GM12878 (cell line): Measurements from ENCODE around the gene ZNF410. TPM values are rescaled to one million over a fixed set of nuclear protein-coding genes. Genes with fewer than 3 reads are reported as not detected.

Experiments used
- ATAC-seq: fragments of 200-7000 bp; cut with Tn5 transposase; 3 replicates; pipeline ENCODE4 v1.9.1; 2020; ENCODE audit warnings: mild to moderate bottlenecking, moderate library complexity
- BruUV-seq: library from RNA; stranded (reverse); fragments of 400-500 nt; replicated peaks from 2 replicates; lab custom pipeline; 2021; lab: Mats Ljungman, UMichigan
- CTCF ChIA-PET: fragments of 300-600 bp; sonication (Branson Sonifier 250); formaldehyde crosslinking; extraction: SDS; loops from one replicate; lab custom pipeline; 2021; ENCODE audit warnings: inconsistent platforms; lab: Yijun Ruan, JAX
- POLR2A ChIA-PET: fragments of 350-600 bp; formaldehyde crosslinking; extraction: SDS; loops from one replicate; lab custom pipeline; 2021; ENCODE audit warnings: inconsistent platforms; lab: Charles Lee
- RAD21 ChIA-PET: fragments of 300-600 bp; sonication (Branson Sonifier 250); formaldehyde crosslinking; loops from one replicate; lab custom pipeline; 2023; ENCODE audit warnings: antibody characterized with exemption; ENCODE audit not compliant: unreplicated experiment; lab: Charles Lee
- SMC1A ChIA-PET: fragments of 300-600 bp; sonication (Branson Sonifier 250); formaldehyde crosslinking; loops from one replicate; lab custom pipeline; 2023; ENCODE audit not compliant: unreplicated experiment, uncharacterized antibody; lab: Charles Lee
- DNase-seq: peaks from one replicate; pipeline ENCODE4 v3.0.0-alpha.2; 2011; ENCODE audit warnings: low read depth, low spot score
- FAIRE-seq: peaks from 3 replicates; lab custom pipeline; 2011; peaks lifted over from hg19 to GRCh38; lab: Jason Lieb, UNC
- H2AFZ ChIP-seq: 2 replicates; pipeline ENCODE4 v1.6.0; 2011; ENCODE audit warnings: low read depth, low read length, control low read depth; ENCODE audit not compliant: control insufficient read depth
- H3K27ac ChIP-seq: 2 replicates; pipeline ENCODE4 v1.5.1; 2011; ENCODE audit warnings: control low read depth; ENCODE audit not compliant: control insufficient read depth, insufficient read depth
- H3K27me3 ChIP-seq, 2 experiments: replicated peaks in 1 of 2; 2 replicates each; pipeline versions ENCODE4 v1.6.0 to v1.6.1; 2011; ENCODE audit warnings: low read length in 1 of 2; ENCODE audit not compliant: control insufficient read depth in 2 of 2, insufficient read depth in 2 of 2
- H3K36me3 ChIP-seq, 2 experiments: 2 replicates each; pipeline ENCODE4 v1.5.1; 2011; ENCODE audit warnings: low read length in 1 of 2; ENCODE audit not compliant: control insufficient read depth in 2 of 2, insufficient read depth in 2 of 2
- H3K4me1 ChIP-seq: 2 replicates; pipeline ENCODE4 v1.6.1; 2011; ENCODE audit warnings: mild to moderate bottlenecking, low read length, moderate library complexity, mixed read lengths; ENCODE audit not compliant: control insufficient read depth, insufficient read depth
- H3K4me2 ChIP-seq: 2 replicates; pipeline ENCODE4 v1.6.0; 2011; ENCODE audit warnings: control low read depth; ENCODE audit not compliant: control insufficient read depth, insufficient read depth
- H3K4me3 ChIP-seq: fragments of 200-600 bp; sonication (generic); 2 replicates; pipeline ENCODE4 v1.5.1; 2016
- H3K79me2 ChIP-seq: 2 replicates; pipeline ENCODE4 v1.6.0; 2011; ENCODE audit warnings: low read length; ENCODE audit not compliant: control insufficient read depth, insufficient read depth
- H3K9ac ChIP-seq: 2 replicates; pipeline ENCODE4 v1.8.0; 2011; ENCODE audit warnings: low read length, control low read depth, mixed read lengths; ENCODE audit not compliant: control insufficient read depth, insufficient read depth
- H3K9me3 ChIP-seq: replicated peaks from 3 replicates; pipeline ENCODE4 v1.5.1; 2011; ENCODE audit warnings: mild to moderate bottlenecking, low read length; ENCODE audit not compliant: control insufficient read depth, insufficient read depth
- H4K20me1 ChIP-seq: 2 replicates; pipeline ENCODE4 v1.6.0; 2011; ENCODE audit not compliant: control insufficient read depth, insufficient read depth
- BHLHE40 ChIP-seq, 2 experiments: fragments of 450-650 bp in 1 of 2; IDR thresholded peaks; 2 replicates each; pipeline ENCODE4 v1.6.1; 2011 to 2017; ENCODE audit warnings: low read depth in 2 of 2, borderline replicate concordance in 1 of 2, improper control_type of control experiment in 1 of 2, low read length in 1 of 2, mild to moderate bottlenecking in 1 of 2
- BRCA1 ChIP-seq: IDR thresholded peaks from 2 replicates; pipeline ENCODE4 v1.6.1; 2011; ENCODE audit warnings: low read depth, low read length, improper control_type of control experiment
- CHD1 ChIP-seq: IDR thresholded peaks from 2 replicates; pipeline ENCODE4 v1.6.1; 2012; ENCODE audit warnings: low read depth, low read length, improper control_type of control experiment
- CHD2 ChIP-seq: IDR thresholded peaks from 2 replicates; pipeline ENCODE4 v1.6.1; 2011; ENCODE audit warnings: low read depth, low read length, improper control_type of control experiment, borderline replicate concordance
- MTA2 ChIP-seq: fragments of 450-650 bp; IDR thresholded peaks from 2 replicates; pipeline ENCODE4 v1.6.1; 2016; ENCODE audit warnings: low read depth, mild to moderate bottlenecking, moderate library complexity
- MYB ChIP-seq: fragments of 150-350 bp; IDR thresholded peaks from 2 replicates; pipeline ENCODE4 v1.6.1; 2014; ENCODE audit warnings: mild to moderate bottlenecking, low read depth, low read length, borderline replicate concordance
- NFYB ChIP-seq: IDR thresholded peaks from 2 replicates; pipeline ENCODE4 v1.6.1; 2011; ENCODE audit warnings: low read depth, mild to moderate bottlenecking, low read length, improper control_type of control experiment, moderate library complexity; ENCODE audit not compliant: insufficient read depth
- NRF1 ChIP-seq: conservative IDR thresholded peaks from 2 replicates; pipeline ENCODE4 v1.6.1; 2011; ENCODE audit warnings: mild to moderate bottlenecking, low read depth, low read length, improper control_type of control experiment
- RAD51 ChIP-seq: fragments of 450-650 bp; IDR thresholded peaks from 2 replicates; pipeline ENCODE4 v1.6.1; 2016; ENCODE audit warnings: moderate library complexity, mild to moderate bottlenecking, inconsistent platforms
- RB1 ChIP-seq: fragments of 450-650 bp; formaldehyde crosslinking; IDR thresholded peaks from 2 replicates; pipeline ENCODE4 v1.6.1; 2017; ENCODE audit warnings: mild to moderate bottlenecking, borderline replicate concordance
- STAT1 ChIP-seq: fragments of 450-650 bp; conservative IDR thresholded peaks from 2 replicates; pipeline ENCODE4 v1.6.1; 2014; ENCODE audit warnings: antibody characterized with exemption, mild to moderate bottlenecking
- ZBED1 ChIP-seq: IDR thresholded peaks from 2 replicates; pipeline ENCODE4 v1.6.1; 2016; ENCODE audit warnings: borderline replicate concordance
- ZNF24 ChIP-seq: fragments of 450-650 bp; IDR thresholded peaks from 2 replicates; pipeline ENCODE4 v1.6.1; 2017; ENCODE audit warnings: antibody characterized with exemption, mild to moderate bottlenecking
- ZNF384 ChIP-seq: IDR thresholded peaks from 2 replicates; pipeline ENCODE4 v1.6.1; 2012; ENCODE audit warnings: low read depth, mild to moderate bottlenecking, low read length, improper control_type of control experiment, borderline replicate concordance
- WGBS: methylation state at CpG from one replicate; pipeline ENCODE4 v1.1.6; 2016; ENCODE audit warnings: low lambda C conversion rate; ENCODE audit not compliant: insufficient replicate concordance, insufficient coverage; ENCODE audit errors: missing lambda C conversion rate; 5-methylcytosine and 5-hydroxymethylcytosine counted together
- in situ Hi-C: fragments of 300-500 bp; cut with MboI; formaldehyde crosslinking; loops from 9 replicates; pipeline ENCODE4 v1.14.3; 2018; ENCODE audit warnings: mixed read lengths
- intact Hi-C: fragments of 100-400 bp; cut with micrococcal nuclease; formaldehyde crosslinking; loops from one replicate; pipeline ENCODE4 v1.14.2; 2022; ENCODE audit not compliant: unreplicated experiment
- polyA plus RNA-seq, 11 experiments: library from polyadenylated mRNA; depleted of rRNA in 4 of 11; unstranded in 6 of 11; stranded (reverse) in 5 of 11; fragments of >200 nt; fragmentation: Nextera tagmentation in 4 of 11; fragmentation: Illumina TruSeq in 1 of 11; extraction: Ambion mirVana in 4 of 11; extraction: Trizol in 1 of 11; gene quantifications; 1 replicate in 1 of 11; 2 replicates in 10 of 11; pipeline versions ENCODE4 v1.2.1 to v1.2.3, GENCODE V29; 2011 to 2016; ENCODE audit warnings: inconsistent platforms in 2 of 11, missing spikeins in 2 of 11, low read depth in 1 of 11
- total RNA-seq, 4 experiments: library from RNA; depleted of rRNA in 3 of 4; stranded (reverse); fragments of >200 nt in 3 of 4; fragmentation: Illumina TruSeq in 1 of 4; extraction: Trizol in 1 of 4; gene quantifications; 2 replicates each; pipeline versions ENCODE4 v1.2.1 to v1.2.3, GENCODE V29; 2013 to 2021
- TF ChIP-seq, protein P1 (sequence below): IDR thresholded peaks from 2 replicates; pipeline ENCODE4 v1.6.1; 2012; ENCODE audit warnings: low read depth, low read length, improper control_type of control experiment
- TF ChIP-seq, protein P2 (sequence below): fragments of 150-350 bp; IDR thresholded peaks from 2 replicates; pipeline ENCODE4 v1.6.1; 2016; ENCODE audit warnings: low read depth, low read length

Gene ZNF410
- total and polyA plus RNA-seq, 10 of the 15 experiments (the other 5 are each of a cell fraction or from before 2014, with no cell fraction given) = 31.2 to 56.6 (median 47.7) TPM

DNA sequence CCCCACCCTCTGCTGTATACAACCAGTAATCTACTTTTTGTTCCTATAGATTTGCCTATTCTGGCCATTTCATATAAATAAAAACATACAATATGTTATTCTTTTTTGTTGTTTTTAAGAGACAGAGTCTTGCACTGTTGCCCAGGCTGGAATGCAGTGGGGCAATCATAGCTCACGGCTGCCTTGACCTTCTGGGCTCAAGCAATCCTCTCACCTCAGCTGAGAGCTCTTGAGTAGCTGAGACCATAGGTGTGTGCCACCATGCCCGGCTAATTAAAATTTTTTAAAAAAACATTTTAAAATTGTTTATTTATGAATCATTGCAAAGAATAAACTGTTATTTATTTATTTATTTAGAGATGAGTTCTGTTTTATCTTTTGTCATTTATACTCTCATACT, 23.4 kb upstream of the ZNF410 start:
- no peak for FAIRE-seq
- no peak overlapping the region for H3K4me3 ChIP-seq
- no TSS peak for BruUV-seq
- ChIA-PET SMC1A (no interaction called here), POLR2A (interaction anchor here (0.5 kb wide), 1 partner anchor 43 kb away, joined by 7 read pairs; no protein-coding TSS in a partner anchor), RAD21 (no interaction called here), CTCF (no interaction called here)
- H3K79me2 ChIP-seq = no peaks in the 10 kb centered on the region
- ATAC-seq = no peak
- H3K9me3 ChIP-seq = no peaks in the 10 kb centered on the region
- H3K27me3 ChIP-seq = no peaks in the 10 kb centered on the region
- TF ChIP-seq, protein P1, sequence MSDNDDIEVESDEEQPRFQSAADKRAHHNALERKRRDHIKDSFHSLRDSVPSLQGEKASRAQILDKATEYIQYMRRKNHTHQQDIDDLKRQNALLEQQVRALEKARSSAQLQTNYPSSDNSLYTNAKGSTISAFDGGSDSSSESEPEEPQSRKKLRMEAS = no peak
- no peak for TF ChIP-seq MYB
- TF ChIP-seq ZNF24 = no peak
- no peak for TF ChIP-seq NFYB
- no peak for TF ChIP-seq CHD1
- no peak for TF ChIP-seq NRF1
- no peak for TF ChIP-seq ZBED1
- TF ChIP-seq RB1 = no peak
- no peak for TF ChIP-seq CHD2
- TF ChIP-seq BHLHE40 (IDR thresholded peaks at IDR 0.05; ENCODE audit: borderline replicate concordance in 1 of 2, low read depth in 2 of 2, low read length in 1 of 2) = no peak
- TF ChIP-seq, protein P2, sequence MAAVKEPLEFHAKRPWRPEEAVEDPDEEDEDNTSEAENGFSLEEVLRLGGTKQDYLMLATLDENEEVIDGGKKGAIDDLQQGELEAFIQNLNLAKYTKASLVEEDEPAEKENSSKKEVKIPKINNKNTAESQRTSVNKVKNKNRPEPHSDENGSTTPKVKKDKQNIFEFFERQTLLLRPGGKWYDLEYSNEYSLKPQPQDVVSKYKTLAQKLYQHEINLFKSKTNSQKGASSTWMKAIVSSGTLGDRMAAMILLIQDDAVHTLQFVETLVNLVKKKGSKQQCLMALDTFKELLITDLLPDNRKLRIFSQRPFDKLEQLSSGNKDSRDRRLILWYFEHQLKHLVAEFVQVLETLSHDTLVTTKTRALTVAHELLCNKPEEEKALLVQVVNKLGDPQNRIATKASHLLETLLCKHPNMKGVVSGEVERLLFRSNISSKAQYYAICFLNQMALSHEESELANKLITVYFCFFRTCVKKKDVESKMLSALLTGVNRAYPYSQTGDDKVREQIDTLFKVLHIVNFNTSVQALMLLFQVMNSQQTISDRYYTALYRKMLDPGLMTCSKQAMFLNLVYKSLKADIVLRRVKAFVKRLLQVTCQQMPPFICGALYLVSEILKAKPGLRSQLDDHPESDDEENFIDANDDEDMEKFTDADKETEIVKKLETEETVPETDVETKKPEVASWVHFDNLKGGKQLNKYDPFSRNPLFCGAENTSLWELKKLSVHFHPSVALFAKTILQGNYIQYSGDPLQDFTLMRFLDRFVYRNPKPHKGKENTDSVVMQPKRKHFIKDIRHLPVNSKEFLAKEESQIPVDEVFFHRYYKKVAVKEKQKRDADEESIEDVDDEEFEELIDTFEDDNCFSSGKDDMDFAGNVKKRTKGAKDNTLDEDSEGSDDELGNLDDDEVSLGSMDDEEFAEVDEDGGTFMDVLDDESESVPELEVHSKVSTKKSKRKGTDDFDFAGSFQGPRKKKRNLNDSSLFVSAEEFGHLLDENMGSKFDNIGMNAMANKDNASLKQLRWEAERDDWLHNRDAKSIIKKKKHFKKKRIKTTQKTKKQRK = no peak
- TF ChIP-seq RAD51 = no peak
- no peak for TF ChIP-seq MTA2
- no peak for TF ChIP-seq BRCA1
- TF ChIP-seq ZNF384 = no peak
- no peak for TF ChIP-seq STAT1
- H3K36me3 ChIP-seq = no peaks in the 10 kb centered on the region
- H3K4me2 ChIP-seq = no peak overlapping the region
- H4K20me1 ChIP-seq = no peaks in the 10 kb centered on the region
- no peak overlapping the region for H3K9ac ChIP-seq
- no peak for DNase-seq
- intact Hi-C loops = loop anchor here (10.0 kb wide), 1 partner anchor 228 kb away; no protein-coding TSS in a partner anchor
- no peak overlapping the region for H2AFZ ChIP-seq
- no peak overlapping the region for H3K27ac ChIP-seq
- WGBS = 100% methylated on average over 2 of the region's 2 CpGs
- no peaks in the 10 kb centered on the region for H3K4me1 ChIP-seq
- in situ Hi-C loops = no loop called here
